Coronary artery (tissue), 2 donors: Measurements from ENCODE around the gene SLC12A7.
"Not testable (repeated sequence)": the region's sequence is repeated elsewhere in the genome, so short reads cannot be mapped to it uniquely, and the experiment has no call there.

ENCODE experiments used
- DNase-seq: peaks from one replicate; pipeline ENCODE4 v3.0.0-alpha.2; 2017; ENCODE audit warnings: low spot score
- H3K27ac ChIP-seq, 2 donors: fragments of 200-600 bp; sonication (generic); one replicate each; pipeline ENCODE4 v1.5.1; 2016 to 2019
- H3K4me3 ChIP-seq: fragments of 200-600 bp; sonication (generic); 2 replicates; pipeline ENCODE4 v1.5.1; 2016; ENCODE audit warnings: mild to moderate bottlenecking, moderate library complexity
- TF ChIP-seq, protein P1 (sequence below): fragments of 200-600 bp; sonication (generic); IDR thresholded peaks from one replicate; pipeline ENCODE4 v1.5.1; 2019; ENCODE audit warnings: antibody characterized with exemption

SLC12A7 gene

DNA sequence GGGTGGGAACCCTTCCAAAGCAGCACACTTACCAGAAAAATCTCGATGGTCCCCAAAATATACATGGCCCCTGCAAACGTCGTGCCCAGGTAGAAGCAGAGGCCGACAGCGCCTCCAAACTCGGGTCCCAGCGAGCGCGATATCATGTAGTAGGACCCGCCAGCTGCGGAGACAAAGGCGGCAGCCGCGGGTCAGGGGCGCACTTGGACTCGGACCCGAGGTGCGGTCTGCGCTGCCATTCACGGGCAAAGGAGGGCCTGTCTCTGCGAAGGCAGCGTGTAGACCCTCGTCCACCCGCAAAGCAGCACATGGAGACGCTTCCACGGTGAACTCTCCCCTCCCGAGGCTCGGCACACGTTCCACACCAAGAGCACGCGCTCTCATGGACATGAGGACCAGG is 25.0 kb downstream of the SLC12A7 start:
- TF ChIP-seq, protein P1, sequence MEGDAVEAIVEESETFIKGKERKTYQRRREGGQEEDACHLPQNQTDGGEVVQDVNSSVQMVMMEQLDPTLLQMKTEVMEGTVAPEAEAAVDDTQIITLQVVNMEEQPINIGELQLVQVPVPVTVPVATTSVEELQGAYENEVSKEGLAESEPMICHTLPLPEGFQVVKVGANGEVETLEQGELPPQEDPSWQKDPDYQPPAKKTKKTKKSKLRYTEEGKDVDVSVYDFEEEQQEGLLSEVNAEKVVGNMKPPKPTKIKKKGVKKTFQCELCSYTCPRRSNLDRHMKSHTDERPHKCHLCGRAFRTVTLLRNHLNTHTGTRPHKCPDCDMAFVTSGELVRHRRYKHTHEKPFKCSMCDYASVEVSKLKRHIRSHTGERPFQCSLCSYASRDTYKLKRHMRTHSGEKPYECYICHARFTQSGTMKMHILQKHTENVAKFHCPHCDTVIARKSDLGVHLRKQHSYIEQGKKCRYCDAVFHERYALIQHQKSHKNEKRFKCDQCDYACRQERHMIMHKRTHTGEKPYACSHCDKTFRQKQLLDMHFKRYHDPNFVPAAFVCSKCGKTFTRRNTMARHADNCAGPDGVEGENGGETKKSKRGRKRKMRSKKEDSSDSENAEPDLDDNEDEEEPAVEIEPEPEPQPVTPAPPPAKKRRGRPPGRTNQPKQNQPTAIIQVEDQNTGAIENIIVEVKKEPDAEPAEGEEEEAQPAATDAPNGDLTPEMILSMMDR, result no peak
- Histone ChIP-seq H3K4me3 (no peak overlapping the region), H3K27ac (no peak overlapping the region)
- no peak for DNase-seq

DNA sequence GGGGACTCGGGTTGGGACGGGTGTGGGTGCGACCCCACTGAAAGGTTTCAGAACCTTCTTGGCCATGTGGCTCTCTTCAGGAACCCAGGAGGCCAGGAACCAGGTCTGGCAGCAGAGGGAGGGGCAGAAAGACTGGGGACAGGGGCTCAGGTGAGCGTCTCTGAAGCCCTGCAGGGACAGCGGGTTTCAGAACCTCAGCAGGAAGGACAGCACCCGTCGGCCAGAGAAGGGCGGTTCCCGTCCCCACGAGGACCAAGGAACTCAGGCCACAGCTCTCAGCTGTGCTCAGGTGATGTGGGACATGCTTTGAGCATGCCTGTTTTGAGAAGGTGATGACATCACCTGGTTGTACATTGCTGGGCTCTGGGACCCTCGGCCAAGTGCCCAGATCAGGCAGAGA is 25.7 kb downstream of the SLC12A7 start:
- TF ChIP-seq, protein P1, result no peak
- DNase-seq, result no peak

DNA sequence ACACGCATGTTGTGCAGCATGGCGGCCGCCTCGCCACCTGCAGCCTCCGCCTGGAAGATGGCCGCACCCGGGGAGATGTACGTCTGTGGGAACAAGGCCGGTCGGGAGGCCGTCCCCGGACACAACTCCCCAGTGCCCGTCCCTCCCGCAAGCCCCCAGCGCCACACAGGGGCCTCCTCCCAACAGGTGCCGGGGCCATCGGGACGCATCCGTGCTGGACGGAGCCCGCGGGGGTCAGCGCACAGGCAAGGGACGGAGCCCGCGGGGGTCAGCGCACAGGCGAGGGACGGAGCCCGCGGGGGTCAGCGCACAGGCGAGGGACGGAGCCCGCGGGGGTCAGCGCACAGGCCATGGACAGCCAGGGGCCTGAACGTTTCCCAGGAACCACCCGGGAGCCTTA is 26.5 kb downstream of the SLC12A7 start:
- TF ChIP-seq, protein P1, result no peak
- Histone ChIP-seq H3K27ac (no peak overlapping the region), H3K4me3 (no peak overlapping the region)
- no peak for DNase-seq

More for the DNA sequence above, 25.7 kb downstream of the SLC12A7 start:
- no peak overlapping the region for H3K4me3 ChIP-seq
- H3K27ac ChIP-seq, result no peak overlapping the region

DNA sequence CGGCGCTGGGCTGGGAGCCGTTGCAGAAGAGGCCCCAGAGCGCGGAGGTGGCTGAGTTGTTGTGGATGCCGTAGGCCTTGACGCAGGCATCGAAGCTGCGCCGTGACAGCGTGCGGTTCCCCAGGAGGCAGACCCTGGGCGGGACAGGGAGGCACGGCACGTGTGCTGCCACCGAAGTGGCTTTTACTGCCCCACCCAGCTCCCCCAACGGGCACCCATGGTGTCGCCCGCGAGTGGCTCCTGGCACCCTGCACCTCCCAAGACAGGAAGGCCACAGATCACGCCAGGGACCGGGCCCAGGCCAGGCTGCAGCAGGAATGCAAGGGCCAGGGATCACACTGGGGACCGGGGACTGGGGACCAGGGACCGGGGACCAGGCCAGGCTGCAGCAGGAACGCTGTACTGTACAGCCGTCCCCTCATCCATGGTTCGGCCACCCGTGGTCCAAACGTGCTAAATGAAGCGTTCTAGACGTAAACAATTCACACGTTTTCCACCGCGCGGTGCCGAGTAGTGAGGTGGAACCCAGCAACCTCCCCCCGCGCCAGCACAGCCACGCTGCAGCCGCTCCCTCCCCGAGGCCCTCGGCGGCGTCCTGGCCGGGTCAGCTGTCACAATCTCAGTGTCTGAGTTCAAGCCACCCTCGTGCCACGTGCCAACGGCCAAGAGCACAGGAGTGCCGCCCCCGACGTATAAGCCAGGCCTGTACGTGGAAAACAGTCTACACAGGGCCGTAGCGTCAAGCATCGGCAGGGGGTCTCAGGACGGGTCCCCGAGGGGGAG is 27.8 kb downstream of the SLC12A7 start:
- H3K27ac ChIP-seq, result no peak overlapping the region
- no peak for DNase-seq
- no peak overlapping the region for H3K4me3 ChIP-seq
- TF ChIP-seq, protein P1, result no peak

DNA sequence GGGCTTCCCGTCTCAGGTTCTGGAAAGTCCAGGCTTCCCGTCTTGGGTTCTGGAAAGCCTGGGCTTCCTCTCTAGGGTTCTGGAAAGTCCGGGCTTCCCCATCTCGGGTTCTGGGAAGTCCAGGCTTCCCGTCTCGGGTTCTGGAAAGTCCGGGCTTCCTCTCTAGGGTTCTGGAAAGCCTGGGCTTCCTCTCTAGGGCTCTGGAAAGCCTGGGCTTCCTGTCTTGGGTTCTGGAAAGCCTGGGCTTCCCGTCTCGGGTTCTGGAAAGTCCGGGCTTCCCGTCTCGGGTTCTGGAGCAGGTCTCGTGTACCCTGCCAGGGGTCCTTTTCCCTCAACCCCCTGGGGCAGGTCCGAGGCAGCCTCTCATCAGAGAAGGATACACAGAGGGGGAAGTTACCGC is 28.8 kb downstream of the SLC12A7 start:
- H3K4me3 ChIP-seq, H3K27ac ChIP-seq: not testable (repeated sequence)

DNA sequence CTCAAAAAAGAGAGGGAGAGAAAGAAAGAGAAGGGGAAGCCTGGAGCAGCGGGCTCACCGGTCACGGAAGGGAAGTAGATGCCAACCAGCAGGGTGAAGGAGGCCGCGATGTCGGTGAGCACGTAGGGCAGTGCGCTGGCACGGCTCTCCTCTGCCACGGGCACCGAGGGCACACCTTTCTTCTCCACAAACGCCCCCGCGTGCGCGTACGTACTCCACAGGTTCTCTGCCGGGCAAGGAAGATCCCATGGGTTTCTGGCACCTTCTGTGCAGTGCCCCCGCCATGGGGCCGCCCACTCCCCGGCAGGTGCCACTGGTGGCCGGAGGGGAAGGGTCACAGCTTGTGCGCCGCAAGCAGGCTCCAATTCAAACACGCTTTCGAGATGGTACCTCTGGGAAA is 30.3 kb downstream of the SLC12A7 start:
- Histone ChIP-seq H3K4me3 (no peak overlapping the region), H3K27ac (no peak overlapping the region)
- TF ChIP-seq, protein P1, result no peak
- no peak for DNase-seq

More for the DNA sequence above, 28.8 kb downstream of the SLC12A7 start:
- DNase-seq, result not testable (repeated sequence)

DNA sequence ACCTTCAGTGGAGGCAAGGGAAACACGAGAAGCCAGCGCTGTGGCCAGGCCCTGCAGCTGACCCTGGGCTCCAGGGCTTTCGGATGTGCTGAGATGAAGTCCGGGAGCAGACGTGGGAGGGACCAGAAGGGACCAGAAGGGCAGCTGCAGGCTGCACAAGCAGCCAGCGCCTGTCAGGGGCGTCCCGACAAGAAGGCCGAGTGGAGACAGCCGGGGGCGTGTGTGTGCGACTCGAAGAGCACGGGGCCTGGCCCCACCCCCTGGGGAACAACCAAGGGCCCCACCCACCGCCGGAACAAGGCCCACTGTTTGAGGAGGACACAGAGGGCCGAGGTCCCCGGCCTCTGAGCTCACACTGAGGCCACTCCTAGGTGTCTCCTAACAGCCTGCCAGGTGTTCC is 31.4 kb downstream of the SLC12A7 start:
- TF ChIP-seq, protein P1, result no peak
- H3K27ac ChIP-seq, result no peak overlapping the region
- no peak for DNase-seq
- H3K4me3 ChIP-seq, result no peak overlapping the region
